COLO668 (cell line): ENCODE measurements around the gene PRDM16.

Source experiments
- DNase-seq: peaks from one replicate; lab custom pipeline; 2025; ENCODE audit not compliant: unreplicated experiment; lab: John Stamatoyannopoulos, UW

The PRDM16 gene

DNA sequence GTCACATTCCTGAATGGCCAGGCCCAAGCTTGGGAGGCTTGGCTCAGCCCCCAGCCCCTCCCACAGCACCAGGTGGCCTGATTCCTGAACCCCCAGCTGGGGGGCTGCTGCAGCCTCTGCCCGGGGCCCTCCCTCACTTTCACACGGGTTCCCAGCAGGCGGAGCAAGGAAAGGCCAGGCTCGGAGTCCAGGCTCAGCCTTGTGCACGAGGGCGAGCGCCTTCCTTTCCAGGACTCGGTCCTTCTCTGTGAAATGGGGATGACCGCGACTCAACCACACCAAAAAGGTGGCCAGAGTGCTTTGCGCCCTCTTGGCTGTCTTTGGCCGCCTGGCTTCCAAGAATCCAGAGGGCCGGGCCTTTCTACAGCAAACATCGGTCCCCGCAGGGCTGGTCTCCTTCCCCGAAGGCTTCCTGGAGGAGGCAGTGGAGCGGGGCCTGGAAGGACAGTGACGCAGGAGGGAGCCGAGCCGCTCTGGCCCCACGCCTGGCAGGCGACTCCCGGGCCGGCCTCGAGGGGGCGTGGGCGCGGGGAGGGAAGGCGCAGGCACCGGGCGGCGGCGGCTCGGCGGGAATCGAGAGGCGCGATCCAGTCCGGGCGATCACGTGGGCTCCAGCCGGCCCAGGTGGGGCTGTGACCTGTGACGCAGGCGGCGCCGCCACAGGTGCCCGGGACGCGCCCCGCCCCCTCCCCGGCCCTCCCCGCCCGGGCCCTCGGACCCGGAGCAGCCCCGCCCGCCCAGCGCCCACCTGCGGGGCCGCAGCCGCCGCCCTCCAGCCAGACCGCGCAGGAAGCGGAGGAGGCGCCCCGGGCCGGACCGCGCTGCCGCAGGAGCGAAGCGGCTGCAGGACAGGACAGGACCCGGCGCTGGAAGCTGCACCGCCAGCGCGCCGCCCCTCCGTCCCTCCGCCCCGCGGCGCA, 385.1 kb downstream of the PRDM16 start, which contains the start of gene ARHGEF16:
ARHGEF16 (plus strand) TSS at position 775 of the 920 bp plus-strand sequence. CDS start 8,420 bp downstream, outside the sequence.
- peak; percentile 99 for DNase-seq

DNA sequence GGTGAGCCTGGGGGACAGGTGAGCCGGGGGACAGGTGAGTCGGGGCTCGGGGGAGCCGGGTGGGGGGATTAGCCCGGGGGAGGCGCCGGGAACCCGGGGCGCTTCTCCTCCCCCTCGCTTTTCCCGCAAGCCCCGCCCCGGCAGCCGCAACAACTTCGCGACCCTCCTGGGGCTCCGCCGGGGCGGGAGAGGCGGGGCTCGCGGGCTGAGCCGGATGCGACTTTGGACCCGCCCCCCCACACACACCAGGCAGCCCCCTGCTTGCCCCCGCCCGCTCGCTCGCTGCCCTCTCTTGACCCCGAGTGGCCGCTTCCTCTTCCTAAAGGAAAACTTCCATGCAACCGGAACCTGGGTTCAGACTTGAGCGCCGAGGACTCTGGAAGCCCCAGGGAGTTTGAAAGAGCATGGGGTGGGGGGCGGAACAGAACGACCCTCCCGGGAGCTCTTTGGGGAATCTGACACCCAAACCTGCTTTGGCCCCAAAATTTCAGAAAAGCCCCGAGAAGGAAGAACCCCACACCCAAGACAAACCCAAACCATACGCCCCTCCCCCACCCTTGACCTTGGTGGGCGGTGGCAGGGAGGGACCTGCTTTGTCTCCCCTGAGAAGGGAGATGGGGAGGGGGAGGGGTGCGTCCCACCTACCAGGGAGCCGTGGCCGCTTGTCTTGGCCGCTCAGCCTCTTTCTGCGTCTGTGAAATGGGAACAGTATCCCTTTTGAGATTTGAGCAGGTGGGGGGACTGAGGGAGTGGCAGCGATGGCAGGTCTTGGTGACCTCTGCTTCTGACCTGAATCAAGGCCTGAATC, 386.0 kb downstream of the PRDM16 start:
- peak; percentile 92 for DNase-seq

DNA sequence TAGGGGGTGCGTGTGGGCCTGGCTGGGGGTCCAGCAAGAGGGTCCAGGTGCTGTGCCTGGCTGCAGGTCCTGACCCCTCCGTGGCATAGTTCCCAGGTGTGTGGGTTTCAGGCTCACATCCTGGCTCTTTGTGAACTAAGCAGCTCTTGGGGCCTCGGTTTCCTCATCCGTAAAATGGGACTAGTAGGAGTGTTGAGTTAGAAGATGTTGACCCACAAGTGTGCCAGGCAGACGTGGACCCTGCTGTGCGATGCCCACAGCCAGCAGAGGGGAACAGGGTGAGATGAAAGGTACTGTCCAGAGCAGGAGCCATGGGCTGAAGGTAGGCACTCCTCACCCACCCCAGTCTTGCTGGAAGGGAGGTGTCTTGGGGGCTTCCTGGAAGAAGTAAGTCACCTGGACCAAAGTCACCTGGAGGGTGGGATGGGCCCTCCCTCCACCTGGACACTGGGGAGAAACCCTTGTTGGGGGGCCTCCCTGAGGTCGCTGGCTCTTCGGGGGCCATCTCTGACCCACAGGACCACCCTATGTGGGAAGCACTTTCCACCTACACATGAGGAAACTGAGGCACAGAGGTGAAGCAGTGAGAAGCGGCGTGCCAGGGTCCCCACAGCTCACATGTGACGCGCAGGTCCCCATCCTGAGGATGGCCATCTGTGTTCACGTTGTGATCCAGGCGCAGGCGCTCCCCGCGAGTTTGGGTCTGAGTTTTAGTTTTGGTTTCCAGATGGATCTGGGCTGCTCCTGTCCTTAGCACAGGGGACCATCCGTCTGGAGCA, 386.9 kb downstream of the PRDM16 start:
- peak; percentile 36 for DNase-seq

DNA sequence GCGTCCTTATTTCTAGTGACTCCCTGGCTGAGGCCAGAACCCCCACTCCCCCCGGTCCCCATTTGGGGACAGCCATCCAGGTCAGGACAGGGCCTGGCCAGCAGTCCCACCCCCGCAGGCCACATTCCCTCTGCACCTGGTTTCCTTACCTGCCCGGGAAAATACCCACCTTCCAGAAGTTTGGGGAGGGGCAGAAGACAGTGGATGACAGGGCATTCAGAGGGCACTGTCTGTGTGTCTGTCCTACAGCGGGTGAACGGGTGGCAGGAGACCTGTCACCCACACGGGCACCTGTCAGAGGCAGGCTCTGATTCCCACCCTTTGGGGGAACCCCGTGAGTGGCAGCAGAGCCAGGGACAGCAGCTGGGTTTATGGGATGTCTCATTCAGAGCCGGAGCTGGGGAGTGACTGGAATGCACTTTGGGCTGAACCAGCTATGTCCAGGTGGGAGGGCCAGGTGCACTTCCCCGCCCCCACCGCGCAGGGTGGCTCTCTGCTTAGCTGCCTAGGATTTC, 387.5 kb downstream of the PRDM16 start:
- DNase-seq: peak; percentile 85

DNA sequence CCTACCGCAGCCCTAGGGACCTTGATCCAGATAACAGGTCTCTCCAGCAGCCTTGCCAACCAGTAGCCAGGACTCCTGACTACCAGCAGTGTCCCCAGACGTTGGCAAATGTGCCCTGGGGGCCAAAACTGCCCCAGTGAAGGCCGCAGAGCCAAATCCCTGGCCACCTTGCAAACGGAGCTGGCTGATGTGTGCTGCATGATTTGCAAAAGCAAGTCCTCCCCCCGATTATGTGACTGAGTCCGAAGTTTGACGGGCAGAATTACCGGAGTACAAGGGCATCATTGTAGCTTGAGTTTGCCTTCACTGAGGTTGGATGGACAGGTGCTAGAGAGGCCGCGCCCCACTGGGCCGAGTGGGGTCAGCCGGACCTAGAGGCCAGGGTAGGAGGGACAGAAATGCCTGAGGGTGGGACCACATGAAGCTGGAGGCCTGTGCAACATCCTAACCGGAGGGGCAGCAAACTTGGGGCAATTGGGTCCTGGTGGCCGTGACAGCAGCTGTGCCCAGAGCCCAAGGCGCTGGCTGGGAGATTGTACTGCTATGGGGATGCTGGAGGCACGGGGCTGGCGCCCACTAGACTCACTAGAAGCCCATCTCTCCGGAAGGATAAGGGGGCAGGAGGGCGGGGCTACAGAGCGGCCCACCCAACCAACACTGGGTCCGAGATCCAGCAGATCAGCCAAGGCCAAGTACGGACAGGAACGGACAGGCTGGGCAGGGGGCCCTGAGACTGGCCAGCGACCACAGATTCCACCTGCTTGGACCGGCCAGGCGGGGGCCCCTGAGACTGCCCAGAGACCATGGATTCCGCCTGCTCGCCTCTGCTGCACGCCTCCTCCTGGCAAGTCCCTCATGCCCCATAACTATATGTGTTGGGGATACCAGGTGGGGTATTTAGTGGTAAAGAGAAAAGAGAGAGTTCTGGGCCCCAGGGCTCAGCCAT, 388.2 kb downstream of the PRDM16 start:
- no peak for DNase-seq

DNA sequence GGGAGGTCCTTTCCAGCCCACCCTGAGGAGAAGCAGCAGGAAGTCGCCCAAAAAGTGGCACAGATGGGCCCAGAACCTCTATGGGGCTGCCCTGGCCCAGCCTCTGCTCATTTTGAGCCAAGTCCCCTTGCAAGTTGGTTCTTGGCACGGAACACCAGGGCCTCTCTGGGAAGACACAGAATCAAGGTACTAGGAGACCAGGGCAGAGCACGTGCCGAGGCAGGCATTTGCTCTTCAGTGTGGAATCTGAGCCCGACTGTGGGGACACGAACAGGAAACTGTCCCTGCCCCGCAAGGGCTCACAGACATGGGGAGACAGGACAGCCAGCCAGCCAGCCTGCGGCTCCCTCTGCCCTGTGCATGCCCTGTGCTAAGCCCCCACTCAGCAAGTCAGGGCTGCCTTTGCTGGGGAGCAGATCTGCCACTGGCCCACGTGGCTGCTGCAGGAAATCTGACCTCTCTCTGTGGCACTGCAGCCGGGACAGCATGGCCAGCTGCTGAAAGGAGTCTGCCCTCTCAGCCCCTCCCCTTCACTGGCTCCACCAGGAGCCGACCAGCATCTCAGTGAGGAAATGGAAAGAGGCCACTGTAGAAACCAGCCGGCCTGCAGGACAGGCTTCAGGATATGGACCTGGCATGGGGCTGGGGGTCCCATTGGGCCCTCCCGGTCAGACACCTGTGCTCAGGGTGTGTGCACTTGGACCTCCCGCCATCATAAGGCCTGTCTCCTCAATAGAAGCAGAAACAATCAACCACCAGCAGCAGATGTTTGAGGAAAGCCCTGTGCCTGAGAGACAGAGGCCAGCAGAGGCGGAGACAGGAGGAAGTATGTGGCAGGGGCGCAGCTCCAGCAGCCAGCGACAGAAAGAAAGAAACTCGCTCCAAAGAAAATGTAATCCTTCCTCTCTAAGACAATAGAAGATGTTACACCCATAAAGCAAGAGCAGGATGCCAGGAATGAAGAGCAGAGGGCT, 389.2 kb downstream of the PRDM16 start:
- DNase-seq: peak; percentile 79

DNA sequence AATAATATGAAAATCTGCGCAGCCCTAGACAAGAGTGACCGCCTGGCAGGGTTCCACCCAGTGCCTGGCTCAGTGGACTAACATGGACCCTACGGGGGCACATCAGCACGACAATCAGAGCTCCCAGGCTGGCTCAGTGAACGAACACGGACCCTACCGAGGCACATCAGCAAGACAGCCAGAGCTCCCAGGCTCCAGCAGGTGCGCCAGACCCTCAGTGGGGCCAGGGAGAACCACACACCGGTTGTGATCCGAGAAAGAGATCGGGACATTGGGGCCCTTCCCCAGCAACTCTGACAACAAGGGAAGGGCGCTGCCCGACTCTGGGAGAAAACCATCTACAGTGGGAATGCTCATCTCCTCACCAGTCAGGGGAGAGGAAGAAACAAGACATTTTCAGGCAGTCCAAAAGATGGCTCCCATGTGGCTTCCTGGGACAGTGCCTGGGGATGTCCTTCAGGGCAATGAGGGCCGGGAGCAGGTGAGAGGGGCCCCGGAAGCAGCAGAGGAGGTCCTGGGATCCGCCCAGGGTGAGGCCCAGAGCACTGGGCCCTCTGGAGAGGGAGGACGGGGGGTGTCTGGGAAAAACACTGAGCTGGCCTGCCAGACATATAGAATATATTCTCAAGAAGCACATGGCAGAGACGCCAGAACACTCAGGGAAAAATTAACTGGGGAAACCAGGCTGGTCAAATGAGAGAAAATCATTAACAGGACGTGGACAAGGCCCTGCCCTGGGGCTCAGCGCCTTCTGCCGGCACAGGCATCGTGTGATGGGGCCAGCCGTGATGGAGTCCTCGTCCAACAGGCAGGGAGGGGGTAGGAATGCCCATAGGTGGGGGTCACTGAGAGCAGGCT, 390.3 kb downstream of the PRDM16 start:
- peak; percentile 32 for DNase-seq

DNA sequence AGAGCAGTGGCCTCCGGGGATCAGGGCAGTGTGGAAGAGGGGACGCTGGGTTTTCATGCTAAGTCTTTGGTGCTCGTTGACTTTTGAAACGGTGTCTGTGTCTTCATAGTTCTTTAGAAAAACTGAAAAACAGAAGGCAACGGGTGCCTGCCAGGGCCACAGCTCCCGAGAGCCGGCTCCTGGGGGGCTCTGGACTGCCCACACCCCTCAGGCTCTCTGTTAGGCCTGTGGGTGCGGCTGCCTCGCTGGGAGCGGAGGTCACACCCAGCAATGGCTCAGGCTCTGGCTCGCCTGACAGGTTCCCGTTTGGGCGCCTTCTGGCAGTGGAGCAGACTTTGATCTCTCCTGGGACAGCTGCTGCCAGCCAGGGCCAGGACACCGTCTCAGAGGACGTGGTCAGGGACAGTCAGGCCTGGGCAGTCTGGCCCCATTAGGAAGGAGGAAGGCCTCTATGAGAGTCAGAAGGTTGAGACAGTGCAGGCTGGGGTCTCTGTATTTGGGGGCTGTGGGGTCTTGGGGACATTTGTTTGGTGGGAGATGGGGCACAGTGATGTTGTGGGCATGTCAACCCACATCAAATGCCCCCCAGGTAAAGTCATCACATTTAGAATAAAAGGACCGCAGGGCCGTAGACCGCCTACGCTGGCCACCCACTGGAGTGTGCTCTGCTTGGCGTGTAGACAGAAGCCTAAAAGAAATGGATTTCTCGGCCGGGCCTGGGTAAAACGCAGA, 391.1 kb downstream of the PRDM16 start:
- DNase-seq: peak; percentile 67

DNA sequence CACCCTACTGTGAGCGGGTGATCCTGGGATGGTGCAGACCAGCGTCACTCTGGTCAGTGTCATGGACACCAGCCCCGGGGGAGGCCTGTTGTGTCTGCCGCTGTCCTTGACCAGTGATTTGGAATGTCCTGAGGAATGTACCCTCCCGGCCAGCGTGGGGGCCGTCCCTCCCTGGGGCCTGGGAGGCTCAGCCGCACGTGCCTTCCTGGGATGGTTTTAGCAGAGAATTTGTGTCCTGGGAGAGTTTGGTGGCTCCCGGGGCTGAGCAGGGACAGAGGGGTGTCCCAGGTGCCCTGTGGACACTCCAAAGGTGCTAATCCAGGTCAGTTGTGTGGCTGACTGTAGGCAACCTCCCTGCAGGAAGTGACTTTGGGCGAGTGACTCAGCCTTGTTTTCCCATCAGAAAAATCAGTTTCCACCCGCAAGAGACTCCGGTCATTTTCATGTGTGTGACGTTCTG, 391.7 kb downstream of the PRDM16 start:
- no peak for DNase-seq

DNA sequence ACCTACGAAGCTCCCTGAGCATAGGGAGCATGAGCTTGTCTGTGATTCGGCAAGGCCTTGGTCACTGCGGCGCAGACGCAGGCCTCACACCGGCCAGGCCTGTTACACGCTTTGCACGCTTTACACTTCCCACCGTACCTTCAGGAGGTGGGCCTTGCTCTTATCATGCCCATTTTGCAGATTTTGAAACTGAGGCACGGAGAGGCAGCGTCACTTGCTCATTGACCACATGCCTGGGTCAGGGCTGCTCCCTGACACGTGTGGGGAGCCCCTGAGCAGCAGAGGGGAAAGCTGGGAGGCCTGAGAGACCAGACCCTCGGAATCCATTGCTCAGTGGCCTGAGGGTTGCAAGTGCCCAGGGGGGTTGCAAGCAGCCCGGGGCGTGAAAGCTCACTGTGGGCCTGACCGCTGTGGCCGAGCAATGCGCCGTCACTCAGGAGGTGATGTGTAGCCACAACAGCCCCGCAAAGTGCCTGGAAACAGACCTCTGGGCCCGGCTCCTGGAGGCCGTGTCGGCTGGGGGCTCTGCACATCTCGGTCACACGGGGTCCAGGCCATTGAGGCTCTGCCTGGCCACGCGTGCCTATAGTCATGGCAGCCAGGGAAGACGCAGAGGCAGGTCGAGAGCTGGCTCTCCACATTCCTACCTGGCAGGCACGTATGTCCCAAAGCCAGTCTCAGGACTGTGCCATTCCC, 392.4 kb downstream of the PRDM16 start:
- DNase-seq: no peak

DNA sequence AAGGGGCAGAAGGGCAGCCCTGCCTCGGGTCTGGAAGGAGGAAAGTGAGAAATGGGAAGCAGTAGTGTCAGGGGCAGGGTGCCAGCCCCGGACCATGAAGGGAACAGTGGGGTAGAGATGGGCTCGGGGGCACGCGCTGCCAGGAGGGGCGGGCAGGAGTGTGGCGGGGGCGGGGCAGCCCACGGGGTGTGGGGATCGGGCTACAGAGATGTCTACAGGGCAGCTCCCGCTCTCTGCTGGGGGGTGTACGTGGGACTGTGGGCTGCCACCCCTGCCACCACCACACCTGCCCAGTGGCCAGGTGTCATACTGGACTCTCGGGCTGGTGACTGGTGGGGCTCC, 392.9 kb downstream of the PRDM16 start:
- DNase-seq: no peak

DNA sequence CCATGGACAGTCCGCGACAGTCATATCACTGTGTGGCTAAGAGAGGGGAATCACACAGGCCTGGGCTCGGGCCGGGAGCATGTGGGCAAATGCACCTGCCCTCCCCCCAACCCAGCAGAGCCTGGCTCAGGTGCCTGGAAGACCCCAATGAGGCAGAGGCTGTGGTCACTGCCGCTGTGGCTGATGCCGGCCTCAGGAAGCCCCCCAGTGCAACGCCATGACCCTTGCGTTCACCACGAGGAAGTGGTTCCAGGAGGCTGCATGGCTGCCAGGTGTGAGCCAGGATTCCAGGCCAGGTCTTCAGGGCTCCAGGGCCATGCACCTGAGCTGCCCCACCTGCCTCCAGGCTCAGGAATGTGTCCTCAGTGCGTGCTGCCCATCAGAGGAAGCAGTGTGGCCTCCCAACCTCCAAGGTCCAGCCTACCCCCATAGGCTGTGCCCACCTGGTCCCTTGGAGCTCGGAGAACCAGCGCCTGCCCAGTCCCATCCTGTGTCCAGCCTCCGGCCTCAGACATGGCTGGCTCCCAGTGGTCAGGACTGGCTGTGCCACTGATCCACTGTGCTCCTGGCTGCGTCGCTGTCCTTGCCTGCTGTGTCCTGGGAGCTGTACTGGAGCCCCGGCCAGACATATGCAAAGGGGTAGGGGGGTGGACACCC, 393.5 kb downstream of the PRDM16 start:
- no peak for DNase-seq

DNA sequence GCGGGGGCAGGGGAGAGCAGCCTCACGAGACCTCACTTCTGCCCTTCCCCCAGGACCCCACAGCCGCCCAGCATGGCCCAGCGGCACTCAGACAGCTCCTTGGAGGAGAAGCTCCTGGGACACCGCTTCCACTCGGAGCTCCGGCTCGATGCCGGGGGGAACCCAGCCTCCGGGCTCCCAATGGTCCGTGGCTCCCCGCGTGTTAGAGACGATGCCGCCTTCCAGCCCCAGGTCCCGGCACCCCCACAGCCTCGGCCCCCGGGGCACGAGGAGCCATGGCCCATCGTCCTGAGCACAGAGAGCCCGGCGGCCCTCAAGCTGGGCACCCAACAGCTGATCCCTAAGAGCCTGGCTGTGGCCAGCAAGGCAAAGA, 394.0 kb downstream of the PRDM16 start:
- DNase-seq: no peak

DNA sequence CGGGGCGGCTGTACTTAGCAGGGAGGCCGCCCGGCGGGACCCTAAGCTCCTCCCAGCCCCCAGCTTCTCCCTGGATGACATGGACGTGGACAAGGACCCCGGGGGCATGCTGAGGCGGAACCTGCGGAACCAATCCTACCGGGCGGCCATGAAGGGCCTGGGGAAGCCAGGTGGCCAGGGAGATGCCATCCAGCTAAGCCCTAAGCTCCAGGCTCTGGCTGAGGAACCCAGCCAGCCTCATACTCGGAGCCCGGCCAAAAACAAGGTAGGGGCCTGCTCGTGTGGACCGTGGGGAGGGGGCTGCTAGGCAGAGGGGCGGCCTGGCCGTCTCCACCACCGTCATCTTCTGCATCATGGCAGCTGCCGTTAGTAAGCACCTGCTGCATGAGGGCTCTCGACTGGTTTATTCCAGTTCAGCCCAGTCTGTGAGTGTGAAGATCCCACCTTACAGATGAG, 394.4 kb downstream of the PRDM16 start:
- DNase-seq: no peak

DNA sequence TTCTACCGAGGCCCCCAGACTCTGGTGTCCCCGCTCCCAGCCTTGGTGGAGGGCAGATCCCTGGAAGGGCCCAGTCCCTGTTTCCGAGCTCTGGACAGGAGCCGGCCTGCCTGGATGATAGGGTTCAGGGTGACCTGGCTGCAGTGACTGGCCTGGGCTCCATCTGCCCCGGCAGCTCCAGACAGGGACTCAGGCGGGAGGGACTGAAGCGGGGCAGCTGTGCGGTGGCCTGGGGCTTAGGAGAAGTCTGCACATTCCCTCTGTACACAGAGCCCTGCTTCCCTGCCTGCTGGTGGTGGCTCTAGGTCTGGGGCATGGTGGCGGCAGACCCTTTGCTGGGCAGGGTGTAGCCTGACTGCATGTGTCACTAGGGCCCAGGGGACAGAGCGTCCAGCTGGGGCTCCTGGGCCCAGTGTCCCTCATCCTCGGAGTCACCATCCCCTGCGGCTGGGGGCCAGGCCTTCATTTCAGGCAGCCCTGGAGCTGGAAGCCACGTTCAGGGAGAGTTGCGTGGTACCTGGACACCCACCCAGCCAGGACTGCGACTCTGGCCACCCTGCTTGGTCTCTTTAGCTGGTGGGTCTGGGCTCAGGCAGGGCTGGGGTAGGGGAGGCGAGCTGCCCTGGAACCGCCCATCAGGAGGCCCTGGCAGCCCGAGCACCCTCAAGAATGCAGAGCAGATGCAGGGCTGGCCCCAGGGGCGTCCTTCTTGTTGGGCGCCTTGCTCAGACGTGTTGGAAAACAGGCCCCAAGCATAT, 395.1 kb downstream of the PRDM16 start:
- no peak for DNase-seq
